Measurements from ENCODE around the gene KLK15.

KLK15 gene

DNA sequence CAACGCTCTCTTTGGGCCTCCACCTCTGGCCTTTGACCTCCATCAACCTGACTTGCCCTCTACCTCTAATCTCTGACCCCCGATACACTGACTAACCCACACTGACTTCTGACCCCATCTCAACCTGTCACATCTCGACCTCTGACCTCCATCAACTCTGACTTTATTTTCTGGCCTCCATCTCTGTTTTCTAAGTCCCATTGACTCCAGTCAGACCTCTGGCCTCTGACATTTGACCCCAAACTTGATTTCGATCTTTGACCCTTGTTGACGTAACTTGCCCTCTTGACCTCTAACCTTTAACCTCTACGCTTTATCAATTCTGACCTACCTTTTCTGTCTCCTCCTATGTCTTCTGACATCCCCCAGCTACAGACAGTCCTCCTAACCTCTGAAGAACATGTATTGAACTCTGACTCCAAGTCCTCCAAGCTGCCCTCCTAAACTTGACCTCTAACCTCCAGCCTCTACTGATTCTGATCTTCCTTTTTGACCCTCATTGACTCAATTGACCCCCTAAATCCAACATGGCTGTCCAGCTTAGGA lies 42.4 kb downstream of the KLK15 start:
- no peak for TF ChIP-seq GATA3 (IDR thresholded peaks at IDR 0.05; ENCODE audit: low read depth, low read length)
- no peak for TF ChIP-seq GATA2 (IDR thresholded peaks at IDR 0.05; ENCODE audit: low read depth, low read length)

DNA sequence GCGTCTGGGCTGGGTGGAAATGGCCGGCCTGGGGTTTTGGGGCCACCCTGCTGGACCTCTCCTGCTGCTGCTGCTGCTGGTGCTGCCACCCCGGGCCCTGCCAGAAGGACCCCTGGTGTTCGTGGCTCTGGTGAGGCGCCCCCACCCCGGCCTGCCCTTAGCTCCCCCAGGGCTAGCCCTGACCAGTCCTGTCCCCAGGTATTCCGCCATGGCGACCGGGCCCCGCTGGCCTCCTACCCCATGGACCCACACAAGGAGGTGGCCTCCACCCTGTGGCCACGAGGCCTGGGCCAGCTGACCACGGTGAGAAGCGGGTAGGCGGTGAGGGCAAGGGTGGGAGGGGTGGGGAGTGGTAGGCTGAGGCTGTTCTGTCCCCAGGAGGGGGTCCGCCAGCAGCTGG lies 43.0 kb downstream of the KLK15 start, which contains the start of gene ACP4:
Gene ACP4, plus strand, starts transcription at position 20 of the 400 bp plus-strand sequence. Its CDS starts 0 bp downstream, at position 20.
- TF ChIP-seq GATA2 (IDR thresholded peaks at IDR 0.05; ENCODE audit: low read depth, low read length) (no peak), GATA3 (IDR thresholded peaks at IDR 0.05; ENCODE audit: low read depth, low read length) (no peak)

DNA sequence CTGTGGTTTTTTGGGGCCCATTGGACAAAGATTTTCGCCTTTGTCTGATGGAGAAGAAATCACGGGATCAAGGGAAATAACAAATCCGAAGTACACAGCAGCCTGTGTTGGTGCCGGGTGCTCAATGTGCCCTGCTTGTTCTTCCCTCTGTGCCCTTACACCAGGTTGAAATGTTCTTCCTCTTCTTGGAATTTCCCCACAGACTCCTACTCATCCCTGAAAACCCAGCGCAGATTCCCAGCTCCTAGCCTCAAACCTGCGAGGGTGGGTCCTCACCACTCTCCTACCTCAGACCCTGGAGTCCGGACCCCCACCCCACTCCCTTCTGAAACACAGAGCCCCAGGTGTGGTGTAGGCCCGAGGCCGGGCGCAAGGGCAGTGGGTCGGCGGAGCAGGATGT lies 48.0 kb downstream of the KLK15 start:
- no peak for TF ChIP-seq GATA3 (IDR thresholded peaks at IDR 0.05; ENCODE audit: low read depth, low read length)
- TF ChIP-seq GATA2 (IDR thresholded peaks at IDR 0.05; ENCODE audit: low read depth, low read length), result no peak

- TF ChIP-seq GATA2 (IDR thresholded peaks at IDR 0.05; ENCODE audit: low read depth, low read length) (no peak), GATA3 (IDR thresholded peaks at IDR 0.05; ENCODE audit: low read depth, low read length) (no peak)
Observed at GRCh38 chr19:50784710-50785109, 48.7 kb downstream of the KLK15 start.

DNA sequence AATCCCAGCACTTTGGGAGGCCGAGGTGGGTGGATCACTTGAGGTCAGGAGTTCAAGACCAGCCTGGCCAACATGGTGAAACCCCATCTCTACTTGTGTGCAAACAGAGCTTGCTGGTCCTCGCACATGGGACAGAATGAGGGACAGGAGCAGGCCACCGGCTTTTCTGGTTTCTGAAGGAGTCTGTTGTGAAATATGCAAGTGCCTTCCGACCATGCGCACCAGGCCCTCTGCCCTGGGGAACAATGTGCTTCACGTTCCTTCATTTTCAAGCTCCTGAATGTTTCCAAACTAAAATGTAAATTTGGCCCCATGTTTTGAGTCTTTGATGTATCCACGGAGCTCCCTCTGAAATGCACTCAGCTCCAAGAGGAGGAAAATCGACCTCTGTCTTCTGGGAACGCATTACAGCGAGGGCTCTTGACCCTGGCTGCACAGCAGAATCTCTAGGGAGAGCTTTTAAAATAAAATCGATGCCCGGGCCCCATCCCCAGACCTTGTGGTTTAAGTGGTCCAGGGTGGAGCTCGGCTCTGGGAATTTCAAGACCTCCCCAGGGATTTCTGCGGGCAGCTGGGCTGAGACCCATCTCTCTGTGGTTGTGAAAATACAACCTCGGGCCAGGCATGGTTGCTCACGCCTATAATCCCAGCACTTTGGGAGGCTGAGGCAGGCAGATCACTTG lies 52.5 kb downstream of the KLK15 start:
- no peak for TF ChIP-seq GATA2 (IDR thresholded peaks at IDR 0.05; ENCODE audit: low read depth, low read length)
- TF ChIP-seq GATA3 (IDR thresholded peaks at IDR 0.05; ENCODE audit: low read depth, low read length), result no peak

DNA sequence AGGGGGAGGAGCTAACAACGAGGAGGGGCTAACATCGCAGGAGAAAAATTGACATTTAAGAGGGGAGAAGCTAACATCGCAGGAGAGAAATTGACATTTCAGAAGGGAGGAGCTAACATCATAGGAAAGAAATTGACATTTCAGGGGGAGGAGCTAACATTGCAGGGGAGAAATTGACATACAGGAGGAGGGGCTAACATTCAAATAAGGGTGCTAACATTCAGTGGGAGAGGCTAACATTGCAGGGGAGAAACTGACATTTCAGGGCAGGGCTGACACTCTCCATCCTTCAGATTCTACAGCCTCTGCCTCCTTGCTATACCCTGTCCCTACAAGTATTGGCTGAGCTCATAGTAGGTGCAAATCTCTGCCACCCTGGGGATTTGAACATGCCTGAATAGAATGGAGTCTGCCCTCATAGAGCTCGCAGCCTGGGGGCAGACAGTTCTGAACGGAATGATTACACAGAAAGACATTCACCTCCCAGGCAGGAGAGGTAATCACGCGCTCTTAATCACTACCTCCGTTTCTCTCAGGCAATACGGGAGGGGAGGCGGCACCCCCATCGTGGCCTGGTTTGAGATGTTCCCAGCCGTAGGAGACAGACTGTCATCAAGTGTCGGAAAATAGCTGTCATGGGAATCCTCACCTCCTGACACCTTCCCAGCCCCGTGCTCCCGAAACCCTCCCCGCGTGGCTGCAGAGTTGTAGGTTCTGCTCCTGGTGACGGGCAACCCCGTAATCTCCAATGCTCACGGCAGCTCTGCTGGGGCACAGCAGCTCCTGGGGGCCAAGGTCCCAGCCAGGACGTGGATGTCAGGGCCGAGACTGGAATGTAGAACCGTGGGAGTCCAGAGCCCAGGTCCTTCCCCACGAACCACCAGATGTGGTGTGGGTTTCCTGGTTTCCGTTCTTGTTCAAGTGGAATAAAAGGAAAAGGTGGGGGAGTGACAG lies 53.6 kb downstream of the KLK15 start:
- TF ChIP-seq GATA3 (IDR thresholded peaks at IDR 0.05; ENCODE audit: low read depth, low read length) (no peak), GATA2 (IDR thresholded peaks at IDR 0.05; ENCODE audit: low read depth, low read length) (no peak)

DNA sequence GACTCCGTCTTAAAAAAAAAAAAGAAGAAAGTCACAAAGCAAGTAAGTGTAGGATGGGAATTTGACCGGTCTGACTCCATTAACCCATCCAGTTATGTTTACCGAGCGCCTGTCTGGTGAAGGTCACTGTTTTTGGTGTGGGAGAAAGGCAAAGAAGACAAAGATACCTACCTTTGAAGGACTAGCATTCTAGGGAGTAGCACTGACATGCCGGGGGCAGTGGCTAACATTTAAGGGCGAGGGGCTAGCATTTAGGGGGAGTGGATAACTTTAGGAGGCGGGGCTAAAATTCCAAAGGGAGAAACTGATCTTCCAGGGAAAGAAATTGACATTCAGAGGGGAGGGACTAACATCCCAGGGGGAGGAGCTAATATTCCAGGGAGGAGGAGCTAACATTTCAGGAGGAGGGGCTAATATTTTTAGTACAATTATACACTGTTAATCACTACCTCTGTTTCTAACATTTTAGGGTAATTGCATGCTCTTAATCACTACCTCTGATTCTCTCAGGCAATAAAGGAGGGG lies 54.4 kb downstream of the KLK15 start:
- TF ChIP-seq GATA3 (IDR thresholded peaks at IDR 0.05; ENCODE audit: low read depth, low read length) (no peak), GATA2 (IDR thresholded peaks at IDR 0.05; ENCODE audit: low read depth, low read length) (no peak)

GRCh38 chr19:50777830-50778303 lies 55.5 kb downstream of the KLK15 start:
- no peak for TF ChIP-seq GATA2 (IDR thresholded peaks at IDR 0.05; ENCODE audit: low read depth, low read length)
- TF ChIP-seq GATA3 (IDR thresholded peaks at IDR 0.05; ENCODE audit: low read depth, low read length), result no peak

DNA sequence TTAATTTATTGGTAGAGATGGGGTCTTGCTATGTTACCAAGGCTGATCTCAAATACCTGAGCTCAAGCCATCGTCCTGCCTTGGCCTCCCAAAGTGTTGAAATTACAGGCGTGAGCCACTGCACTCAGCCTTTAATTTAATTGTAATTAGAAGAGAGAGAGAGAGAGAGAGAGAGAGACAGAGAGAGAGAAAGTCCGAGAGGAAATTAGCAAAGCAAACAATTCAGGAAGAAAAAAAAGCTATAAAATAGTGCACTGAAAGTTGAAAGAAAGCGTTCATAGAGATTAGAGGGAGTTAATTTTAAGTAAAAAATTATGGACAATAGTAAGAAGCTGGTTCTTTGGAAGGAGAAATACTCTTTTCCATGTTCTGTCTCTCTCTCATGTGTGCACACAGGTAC lies 56.1 kb downstream of the KLK15 start:
- TF ChIP-seq GATA2 (IDR thresholded peaks at IDR 0.05; ENCODE audit: low read depth, low read length), result no peak
- no peak for TF ChIP-seq GATA3 (IDR thresholded peaks at IDR 0.05; ENCODE audit: low read depth, low read length)

DNA sequence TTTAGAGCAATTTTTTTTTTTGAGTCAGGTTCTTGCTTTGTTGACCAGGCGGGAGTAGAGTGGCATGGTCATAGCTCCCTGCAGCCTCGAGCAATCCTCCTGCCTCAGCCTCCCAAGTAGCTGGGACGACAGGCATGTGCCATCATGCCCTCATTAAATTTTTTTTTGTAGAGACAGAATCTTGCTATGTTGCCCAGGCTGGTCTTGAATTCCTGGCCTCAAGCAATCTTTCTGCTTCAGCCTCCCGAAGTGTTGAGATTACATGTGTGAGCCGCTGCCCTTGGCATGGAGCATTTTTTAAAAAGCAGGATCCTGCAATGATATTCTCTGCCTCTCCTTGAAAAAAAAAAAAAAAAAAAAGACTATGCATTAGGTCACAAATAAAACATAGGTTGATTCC lies 57.2 kb downstream of the KLK15 start:
- no peak for TF ChIP-seq GATA2 (IDR thresholded peaks at IDR 0.05; ENCODE audit: low read depth, low read length)
- TF ChIP-seq GATA3 (IDR thresholded peaks at IDR 0.05; ENCODE audit: low read depth, low read length), result no peak

Data from SH-SY5Y (cell line).